DMS153 treated with DMSO at 0.1 percent for 48 hours (cell line): ENCODE results near the gene ANAPC13.
A peak's percentile ranks its signal among the peaks of the same experiment; 100 is the strongest.

ENCODE experiments used
- DNase-seq: peaks from one replicate; lab custom pipeline; 2025; ENCODE audit not compliant: unreplicated experiment; lab: John Stamatoyannopoulos, UW

Gene ANAPC13

GRCh38 chr3:134457376-134458074 lies 28.3 kb downstream of the ANAPC13 start:
- no peak for DNase-seq

- no peak for DNase-seq
These were observed 32.2 kb downstream of the ANAPC13 start for GRCh38 chr3:134453631-134454030.

- no peak for DNase-seq
These were observed 35.8 kb downstream of the ANAPC13 start for GRCh38 chr3:134449951-134450350.

- peak; percentile 29 for DNase-seq
These were observed 36.5 kb downstream of the ANAPC13 start for GRCh38 chr3:134449277-134449676.

- no peak for DNase-seq
These were observed 37.1 kb downstream of the ANAPC13 start for GRCh38 chr3:134448664-134449063.

- DNase-seq: no peak
These were observed 38.4 kb downstream of the ANAPC13 start for GRCh38 chr3:134447351-134447750.

- no peak for DNase-seq
These were observed 39.0 kb downstream of the ANAPC13 start for GRCh38 chr3:134446800-134447199.

GRCh38 chr3:134445636-134446035 lies 40.1 kb downstream of the ANAPC13 start:
- no peak for DNase-seq

GRCh38 chr3:134445095-134445494 lies 40.7 kb downstream of the ANAPC13 start:
- DNase-seq: no peak

- no peak for DNase-seq
These were observed 44.0 kb downstream of the ANAPC13 start for GRCh38 chr3:134441821-134442220.

- DNase-seq: no peak
These were observed 44.5 kb downstream of the ANAPC13 start for GRCh38 chr3:134441321-134441720.

- no peak for DNase-seq
These were observed 48.5 kb downstream of the ANAPC13 start for GRCh38 chr3:134437211-134437752.

- DNase-seq: no peak
These were observed 53.5 kb downstream of the ANAPC13 start for GRCh38 chr3:134432236-134432635.

GRCh38 chr3:134430950-134431445 lies 54.8 kb downstream of the ANAPC13 start:
- DNase-seq: peak; percentile 32

GRCh38 chr3:134430174-134430573 lies 55.6 kb downstream of the ANAPC13 start:
- no peak for DNase-seq

GRCh38 chr3:134428401-134428800 lies 57.4 kb downstream of the ANAPC13 start:
- DNase-seq: no peak
